DOHH2 (cell line): Measurements from ENCODE around the gene KCNS1.

Source experiments
- H3F3A ChIP-seq: fragments of 200-600 bp; sonication (generic), shearing (Covaris generic); 2 replicates; pipeline ENCODE4 v1.6.0; 2016; ENCODE audit warnings: antibody characterized with exemption, mild to moderate bottlenecking; ENCODE audit not compliant: control insufficient read depth, insufficient read depth
- H3K27ac ChIP-seq: fragments of 200-600 bp; sonication (generic); 2 replicates; pipeline ENCODE4 v1.5.1; 2014; ENCODE audit warnings: low read depth, mild to moderate bottlenecking, low read length, moderate library complexity
- H3K27me3 ChIP-seq: fragments of 200-600 bp; sonication (generic); 2 replicates; pipeline ENCODE4 v1.6.1; 2014; ENCODE audit warnings: mild to moderate bottlenecking, low read length, mixed read lengths; ENCODE audit not compliant: control insufficient read depth
- H3K36me3 ChIP-seq: fragments of 200-600 bp; sonication (generic); 2 replicates; pipeline ENCODE4 v1.6.1; 2014; ENCODE audit warnings: mild to moderate bottlenecking, low read length, moderate library complexity, mixed read lengths; ENCODE audit not compliant: control insufficient read depth
- H3K4me1 ChIP-seq: fragments of 200-600 bp; sonication (generic); 2 replicates; pipeline ENCODE4 v1.6.1; 2014; ENCODE audit warnings: mild to moderate bottlenecking, low read length, mixed read lengths; ENCODE audit not compliant: control insufficient read depth
- H3K4me2 ChIP-seq: fragments of 200-600 bp; sonication (generic); 2 replicates; pipeline ENCODE4 v1.6.0; 2014; ENCODE audit warnings: mild to moderate bottlenecking, low read length, moderate library complexity
- H3K4me3 ChIP-seq: fragments of 200-600 bp; sonication (generic); 2 replicates; pipeline ENCODE4 v1.5.1; 2014; ENCODE audit warnings: mild to moderate bottlenecking, low read length, mixed read lengths
- H3K79me2 ChIP-seq: fragments of 200-600 bp; sonication (generic); 2 replicates; pipeline ENCODE4 v1.6.1; 2014; ENCODE audit warnings: mild to moderate bottlenecking, low read length, mixed read lengths; ENCODE audit not compliant: control insufficient read depth
- H3K9me2 ChIP-seq: fragments of 200-600 bp; sonication (generic); replicated peaks from 2 replicates; pipeline ENCODE4 v1.6.1; 2014; ENCODE audit warnings: mild to moderate bottlenecking, low read length, mixed read lengths; ENCODE audit not compliant: control insufficient read depth
- H3K9me3 ChIP-seq: fragments of 200-600 bp; sonication (generic); 2 replicates; pipeline ENCODE4 v1.6.1; 2014; ENCODE audit warnings: antibody characterized with exemption, low read length, mixed read lengths; ENCODE audit not compliant: control insufficient read depth, insufficient read depth
- H4K20me1 ChIP-seq: fragments of 200-600 bp; sonication (generic); 2 replicates; pipeline ENCODE4 v1.6.0; 2014; ENCODE audit warnings: low read depth, mild to moderate bottlenecking, antibody characterized with exemption, low read length, moderate library complexity; ENCODE audit not compliant: control insufficient read depth, insufficient read depth
- CTCF ChIP-seq: fragments of 200-600 bp; sonication (generic); IDR thresholded peaks from one replicate; pipeline ENCODE4 v1.5.1; 2014; ENCODE audit warnings: antibody characterized with exemption, mild to moderate bottlenecking, low read depth, low read length; ENCODE audit not compliant: poor library complexity, severe bottlenecking
- EZH2phosphoT487 ChIP-seq: fragments of 200-600 bp; sonication (generic); IDR thresholded peaks from 2 replicates; pipeline ENCODE4 v1.6.1; 2017; ENCODE audit warnings: borderline replicate concordance, mild to moderate bottlenecking, antibody characterized with exemption, low read length, moderate library complexity, mixed read lengths

Gene KCNS1

GRCh38 chr20:45103072-45103471 lies 2.1 kb upstream of the KCNS1 start:
- Histone ChIP-seq H3K4me2 (no peak overlapping the region), H3F3A (no peaks in the 10 kb centered on the region), H3K27ac (no peak overlapping the region), H3K9me2 (no peaks in the 10 kb centered on the region), H3K27me3 (peaks cover 17% of the 10 kb centered on the region), H4K20me1 (0 out of 2 replicates have a peak, but pooled peaks cover 4% of the 10 kb centered on the region), H3K9me3 (no peaks in the 10 kb centered on the region), H3K36me3 (no peaks in the 10 kb centered on the region), H3K4me3 (no peak overlapping the region), H3K79me2 (no peaks in the 10 kb centered on the region), H3K4me1 (peaks cover 7% of the 10 kb centered on the region)
- TF ChIP-seq CTCF (no peak), EZH2phosphoT487 (no peak)

DNA sequence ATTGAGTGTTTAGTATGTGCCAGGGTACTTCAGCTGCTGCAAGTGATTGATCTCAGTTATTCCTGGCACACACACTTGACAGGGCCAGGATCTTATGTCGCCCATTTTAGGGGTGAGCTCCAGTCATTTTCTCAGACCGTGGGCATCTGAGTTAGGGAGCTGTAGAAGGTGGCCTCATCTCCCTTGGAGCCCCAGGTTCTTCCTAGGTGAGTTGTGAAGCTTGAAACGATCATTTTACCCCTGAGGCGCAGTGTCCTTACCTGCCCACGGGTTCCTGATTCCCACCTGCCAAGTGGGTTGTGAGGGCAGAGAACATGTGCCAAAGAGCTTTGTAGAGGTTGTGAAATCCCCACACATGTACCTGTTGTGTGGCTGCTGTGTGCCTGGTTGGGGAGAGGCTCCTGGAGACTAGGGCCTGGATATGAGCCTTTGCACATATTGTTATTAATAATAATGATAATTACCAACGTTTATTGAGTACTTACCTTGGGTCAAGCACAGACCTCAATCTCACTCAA lies 465 bp upstream of the KCNS1 start:
- no peak overlapping the region for H3K27ac ChIP-seq
- H3K27me3 ChIP-seq = peaks cover 15% of the 10 kb centered on the region
- no peak overlapping the region for H3K4me3 ChIP-seq
- H3K9me3 ChIP-seq = no peaks in the 10 kb centered on the region
- no peaks in the 10 kb centered on the region for H3K36me3 ChIP-seq
- TF ChIP-seq EZH2phosphoT487 = no peak
- TF ChIP-seq CTCF = no peak
- 0 out of 2 replicates have a peak, but pooled peaks cover 4% of the 10 kb centered on the region for H4K20me1 ChIP-seq
- no peaks in the 10 kb centered on the region for H3K79me2 ChIP-seq
- H3K9me2 ChIP-seq = no peaks in the 10 kb centered on the region
- H3F3A ChIP-seq = no peaks in the 10 kb centered on the region
- peak overlapping the region; percentile 41; the same call in 1 of the 2 replicates for H3K4me2 ChIP-seq
- peaks cover 7% of the 10 kb centered on the region for H3K4me1 ChIP-seq

DNA sequence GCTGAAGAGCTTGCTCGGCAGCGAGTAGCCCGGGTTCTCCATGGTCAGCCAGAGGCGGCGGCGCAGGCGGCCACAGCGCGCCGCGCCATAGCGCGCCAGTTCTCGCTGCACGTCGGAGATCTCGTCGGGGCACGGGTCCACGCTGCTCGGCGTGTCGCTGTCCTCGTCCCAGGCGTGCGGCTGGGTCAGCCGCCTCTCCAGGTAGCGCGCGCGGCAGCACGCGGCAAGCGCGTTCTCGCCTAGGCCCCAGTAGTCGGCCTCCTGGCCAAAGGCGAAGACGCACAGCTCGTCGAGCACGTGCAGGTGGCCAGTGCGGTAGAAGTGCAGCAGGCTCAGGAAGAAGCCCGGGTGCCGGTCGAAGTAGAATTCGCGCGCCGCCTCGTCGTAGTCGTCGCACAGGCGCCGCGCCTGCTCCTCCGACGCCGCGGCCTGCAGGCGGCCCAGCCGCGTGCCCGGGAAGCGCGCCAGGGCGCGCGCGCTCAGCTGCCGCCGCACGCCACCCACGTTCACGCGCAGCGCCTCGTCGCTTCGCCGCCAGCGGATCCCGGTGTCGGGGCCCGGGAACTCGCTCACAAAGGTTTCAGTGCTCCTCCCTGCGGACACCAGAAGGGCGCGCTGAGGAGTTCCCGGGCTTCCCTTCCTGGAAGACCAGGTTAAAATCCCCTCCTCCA lies 2.7 kb downstream of the KCNS1 start:
- no peak overlapping the region for H3K27ac ChIP-seq
- no peaks in the 10 kb centered on the region for H3K9me2 ChIP-seq
- H3F3A ChIP-seq = no peaks in the 10 kb centered on the region
- peaks cover 17% of the 10 kb centered on the region for H3K4me1 ChIP-seq
- no peak overlapping the region for H3K4me3 ChIP-seq
- H3K36me3 ChIP-seq = no peaks in the 10 kb centered on the region
- no peaks in the 10 kb centered on the region for H3K79me2 ChIP-seq
- peaks cover 15% of the 10 kb centered on the region for H3K27me3 ChIP-seq
- H3K9me3 ChIP-seq = no peaks in the 10 kb centered on the region
- 0 out of 2 replicates have a peak, but pooled peaks cover 4% of the 10 kb centered on the region for H4K20me1 ChIP-seq
- TF ChIP-seq CTCF (no peak), EZH2phosphoT487 (no peak)
- no peak overlapping the region for H3K4me2 ChIP-seq
